GM23338 (cell line): ENCODE data around the gene MAGI1. TPM values are rescaled to one million over a fixed set of nuclear protein-coding genes. Genes with fewer than 3 reads are reported as not detected.

Experiments used
- ATAC-seq: fragments of 200-7000 bp; cut with Tn5 transposase; 3 replicates; pipeline ENCODE4 v1.9.1; 2020
- DNase-seq: peaks from one replicate; pipeline ENCODE4 v3.0.0-alpha.2; 2015; ENCODE audit warnings: low spot score
- H2AFZ ChIP-seq: fragments of 200-600 bp; sonication (generic); 2 replicates; pipeline ENCODE4 v1.8.0; 2016; ENCODE audit warnings: antibody characterized with exemption, mild to moderate bottlenecking, moderate library complexity
- H3F3A ChIP-seq: fragments of 200-600 bp; sonication (generic); replicated peaks from 2 replicates; pipeline ENCODE4 v1.8.0; 2017; ENCODE audit warnings: antibody characterized with exemption, mixed run types, low read depth
- H3K27ac ChIP-seq: fragments of 200-600 bp; sonication (generic); 2 replicates; pipeline ENCODE4 v1.6.1; 2016; ENCODE audit warnings: low read depth
- H3K27me3 ChIP-seq: fragments of 200-600 bp; sonication (generic); 2 replicates; pipeline ENCODE4 v1.8.0; 2016; ENCODE audit warnings: mild to moderate bottlenecking, mixed run types, moderate library complexity; ENCODE audit not compliant: insufficient read depth
- H3K36me3 ChIP-seq: fragments of 200-600 bp; sonication (generic); 2 replicates; pipeline ENCODE4 v1.8.0; 2016; ENCODE audit warnings: mild to moderate bottlenecking; ENCODE audit not compliant: insufficient read depth
- H3K4me1 ChIP-seq: fragments of 200-600 bp; sonication (generic); 2 replicates; pipeline ENCODE4 v1.8.0; 2016; ENCODE audit warnings: mild to moderate bottlenecking, moderate library complexity; ENCODE audit not compliant: insufficient read depth
- H3K4me2 ChIP-seq: fragments of 200-600 bp; sonication (generic); 2 replicates; pipeline ENCODE4 v1.7.1; 2017; ENCODE audit warnings: mixed run types
- H3K4me3 ChIP-seq: fragments of 200-600 bp; sonication (generic); 2 replicates; pipeline ENCODE4 v1.6.1; 2016; ENCODE audit warnings: mixed run types
- H3K79me2 ChIP-seq: fragments of 200-600 bp; sonication (generic); replicated peaks from 2 replicates; pipeline ENCODE4 v1.8.0; 2017; ENCODE audit warnings: mild to moderate bottlenecking; ENCODE audit not compliant: insufficient read depth
- H3K9me2 ChIP-seq: fragments of 200-600 bp; sonication (generic); 2 replicates; pipeline ENCODE4 v1.8.0; 2017; ENCODE audit not compliant: insufficient read depth
- H4K20me1 ChIP-seq: fragments of 200-600 bp; sonication (generic); replicated peaks from 2 replicates; pipeline ENCODE4 v1.8.0; 2017; ENCODE audit warnings: mild to moderate bottlenecking; ENCODE audit not compliant: insufficient read depth
- H3K27ac Mint-ChIP-seq: 2 replicates; pipeline ENCODE4 v1.8.0; 2020; ENCODE audit warnings: inconsistent platforms, mild to moderate bottlenecking, moderate library complexity, mixed read lengths
- H3K27me3 Mint-ChIP-seq: 3 replicates; pipeline ENCODE4 v1.8.0; 2022; ENCODE audit warnings: low read depth, mild to moderate bottlenecking, moderate library complexity, mixed read lengths, inconsistent platforms; ENCODE audit not compliant: insufficient read depth, poor library complexity
- H3K36me3 Mint-ChIP-seq: 3 replicates; pipeline ENCODE4 v1.8.0; 2021; ENCODE audit warnings: low read depth, mild to moderate bottlenecking, inconsistent platforms, moderate library complexity, mixed read lengths
- H3K4me1 Mint-ChIP-seq: 3 replicates; pipeline ENCODE4 v1.8.0; 2020; ENCODE audit warnings: mild to moderate bottlenecking, inconsistent platforms, mixed read lengths
- H3K4me3 Mint-ChIP-seq: 3 replicates; pipeline ENCODE4 v1.8.0; 2021; ENCODE audit warnings: moderate library complexity, mild to moderate bottlenecking, inconsistent platforms, mixed read lengths
- H3K9me3 Mint-ChIP-seq: 3 replicates; pipeline ENCODE4 v1.8.0; 2020; ENCODE audit warnings: moderate library complexity, mild to moderate bottlenecking, inconsistent platforms, mixed read lengths
- CREB1 ChIP-seq: fragments of 250-450 bp; sonication (Bioruptor Pico); IDR thresholded peaks from 2 replicates; pipeline ENCODE4 v1.5.0; 2020; ENCODE audit warnings: low read depth, mild to moderate bottlenecking, moderate library complexity
- CTCF ChIP-seq, 2 experiments: fragments of 200-600 bp in 1 of 2; sonication (generic) in 1 of 2; conservative IDR thresholded peaks; 2 replicates each; pipeline versions ENCODE4 v1.5.1 to v1.6.1; 2016 to 2017; ENCODE audit warnings: antibody characterized with exemption in 2 of 2, low read depth in 2 of 2, mild to moderate bottlenecking in 2 of 2, moderate library complexity in 1 of 2
- EZH2 ChIP-seq: fragments of 200-600 bp; sonication (generic); IDR thresholded peaks from one replicate; pipeline ENCODE4 v1.8.0; 2017; ENCODE audit warnings: antibody characterized with exemption, mild to moderate bottlenecking, low read depth; ENCODE audit not compliant: unreplicated experiment
- EZH2phosphoT487 ChIP-seq: fragments of 200-600 bp; sonication (generic); IDR thresholded peaks from one replicate; pipeline ENCODE4 v1.8.1; 2018; ENCODE audit warnings: antibody characterized with exemption; ENCODE audit not compliant: unreplicated experiment
- JUNB ChIP-seq: IDR thresholded peaks from one replicate; pipeline ENCODE4 v1.6.1; 2016; ENCODE audit warnings: antibody characterized with exemption; ENCODE audit not compliant: unreplicated experiment
- NANOG ChIP-seq: IDR thresholded peaks from 2 replicates; pipeline ENCODE4 v1.6.1; 2016; ENCODE audit warnings: antibody characterized with exemption, borderline replicate concordance
- POLR2AphosphoS5 ChIP-seq: IDR thresholded peaks from 2 replicates; pipeline ENCODE4 v1.6.1; 2016; ENCODE audit warnings: antibody characterized with exemption, low read depth
- STAT1 ChIP-seq: IDR thresholded peaks from one replicate; pipeline ENCODE4 v1.6.1; 2016; ENCODE audit warnings: antibody characterized with exemption; ENCODE audit not compliant: unreplicated experiment
- ZNF114 ChIP-seq: fragments of 250-450 bp; sonication (Bioruptor Pico); IDR thresholded peaks from 2 replicates; pipeline ENCODE4 v1.5.0; 2020; ENCODE audit warnings: mild to moderate bottlenecking, moderate library complexity
- ZNF331 ChIP-seq: fragments of 250-450 bp; sonication (Bioruptor Pico); IDR thresholded peaks from 2 replicates; pipeline ENCODE4 v1.5.0; 2020; ENCODE audit warnings: low read depth, mild to moderate bottlenecking, moderate library complexity
- polyA plus RNA-seq: library from polyadenylated mRNA; unstranded; fragments of >200 nt; fragmentation: Nextera tagmentation; extraction: Ambion mirVana; gene quantifications from 2 replicates; pipeline ENCODE4 v1.2.1, GENCODE V29; 2016
- total RNA-seq: library from RNA; depleted of rRNA; stranded (reverse); fragments of >200 nt; shearing (Covaris generic); gene quantifications from 2 replicates; pipeline ENCODE4 v1.2.3, GENCODE V29; 2014
- TF ChIP-seq, protein P1 (sequence below): IDR thresholded peaks from 2 replicates; pipeline ENCODE4 v1.6.1; 2016; ENCODE audit warnings: antibody characterized with exemption
- TF ChIP-seq, protein P2 (sequence below): fragments of 250-450 bp; sonication (Bioruptor Pico); IDR thresholded peaks from 2 replicates; pipeline ENCODE4 v1.5.0; 2020; ENCODE audit warnings: mild to moderate bottlenecking, moderate library complexity
- TF ChIP-seq, protein P3 (sequence below): IDR thresholded peaks from one replicate; pipeline ENCODE4 v1.6.1; 2018; ENCODE audit warnings: antibody characterized with exemption; ENCODE audit not compliant: unreplicated experiment

MAGI1 gene
- total and polyA plus RNA-seq, 2 experiments from 2014 or later: 27.4 to 71.2 TPM

DNA sequence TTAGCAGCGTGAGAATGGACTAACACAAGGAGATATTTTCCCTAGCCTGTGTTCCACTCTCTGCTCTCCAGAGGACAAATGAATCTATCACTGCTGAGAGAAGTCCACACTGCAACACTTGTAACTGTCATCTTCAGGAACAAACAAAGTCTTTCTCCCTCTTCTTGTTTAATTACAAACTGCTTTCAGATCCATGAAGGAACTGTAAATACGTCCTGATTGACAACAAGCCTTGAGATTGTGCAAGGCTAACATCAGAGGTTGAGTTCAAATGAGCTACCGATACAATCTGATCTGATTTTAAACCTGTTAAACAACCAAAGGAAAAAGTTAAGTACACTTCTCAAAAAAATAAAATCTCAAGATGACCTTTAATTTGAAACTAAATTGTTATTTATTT is 712.1 kb downstream of the MAGI1 start:
- DNase-seq (no peak), ATAC-seq (no peak)
- H3K4me1 ChIP-seq: no peaks in the 10 kb centered on the region
- H4K20me1 ChIP-seq: no peaks in the 10 kb centered on the region
- no peak overlapping the region for H3K4me3 ChIP-seq
- TF ChIP-seq EZH2phosphoT487: no peak
- TF ChIP-seq ZNF114 (CRISPR knock-in tag): no peak
- no peak for TF ChIP-seq POLR2AphosphoS5
- TF ChIP-seq EZH2: no peak
- TF ChIP-seq, protein P1, sequence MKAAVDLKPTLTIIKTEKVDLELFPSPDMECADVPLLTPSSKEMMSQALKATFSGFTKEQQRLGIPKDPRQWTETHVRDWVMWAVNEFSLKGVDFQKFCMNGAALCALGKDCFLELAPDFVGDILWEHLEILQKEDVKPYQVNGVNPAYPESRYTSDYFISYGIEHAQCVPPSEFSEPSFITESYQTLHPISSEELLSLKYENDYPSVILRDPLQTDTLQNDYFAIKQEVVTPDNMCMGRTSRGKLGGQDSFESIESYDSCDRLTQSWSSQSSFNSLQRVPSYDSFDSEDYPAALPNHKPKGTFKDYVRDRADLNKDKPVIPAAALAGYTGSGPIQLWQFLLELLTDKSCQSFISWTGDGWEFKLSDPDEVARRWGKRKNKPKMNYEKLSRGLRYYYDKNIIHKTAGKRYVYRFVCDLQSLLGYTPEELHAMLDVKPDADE: no peak
- no peak for TF ChIP-seq JUNB
- TF ChIP-seq ZNF331 (CRISPR knock-in tag): no peak
- TF ChIP-seq, protein P2, sequence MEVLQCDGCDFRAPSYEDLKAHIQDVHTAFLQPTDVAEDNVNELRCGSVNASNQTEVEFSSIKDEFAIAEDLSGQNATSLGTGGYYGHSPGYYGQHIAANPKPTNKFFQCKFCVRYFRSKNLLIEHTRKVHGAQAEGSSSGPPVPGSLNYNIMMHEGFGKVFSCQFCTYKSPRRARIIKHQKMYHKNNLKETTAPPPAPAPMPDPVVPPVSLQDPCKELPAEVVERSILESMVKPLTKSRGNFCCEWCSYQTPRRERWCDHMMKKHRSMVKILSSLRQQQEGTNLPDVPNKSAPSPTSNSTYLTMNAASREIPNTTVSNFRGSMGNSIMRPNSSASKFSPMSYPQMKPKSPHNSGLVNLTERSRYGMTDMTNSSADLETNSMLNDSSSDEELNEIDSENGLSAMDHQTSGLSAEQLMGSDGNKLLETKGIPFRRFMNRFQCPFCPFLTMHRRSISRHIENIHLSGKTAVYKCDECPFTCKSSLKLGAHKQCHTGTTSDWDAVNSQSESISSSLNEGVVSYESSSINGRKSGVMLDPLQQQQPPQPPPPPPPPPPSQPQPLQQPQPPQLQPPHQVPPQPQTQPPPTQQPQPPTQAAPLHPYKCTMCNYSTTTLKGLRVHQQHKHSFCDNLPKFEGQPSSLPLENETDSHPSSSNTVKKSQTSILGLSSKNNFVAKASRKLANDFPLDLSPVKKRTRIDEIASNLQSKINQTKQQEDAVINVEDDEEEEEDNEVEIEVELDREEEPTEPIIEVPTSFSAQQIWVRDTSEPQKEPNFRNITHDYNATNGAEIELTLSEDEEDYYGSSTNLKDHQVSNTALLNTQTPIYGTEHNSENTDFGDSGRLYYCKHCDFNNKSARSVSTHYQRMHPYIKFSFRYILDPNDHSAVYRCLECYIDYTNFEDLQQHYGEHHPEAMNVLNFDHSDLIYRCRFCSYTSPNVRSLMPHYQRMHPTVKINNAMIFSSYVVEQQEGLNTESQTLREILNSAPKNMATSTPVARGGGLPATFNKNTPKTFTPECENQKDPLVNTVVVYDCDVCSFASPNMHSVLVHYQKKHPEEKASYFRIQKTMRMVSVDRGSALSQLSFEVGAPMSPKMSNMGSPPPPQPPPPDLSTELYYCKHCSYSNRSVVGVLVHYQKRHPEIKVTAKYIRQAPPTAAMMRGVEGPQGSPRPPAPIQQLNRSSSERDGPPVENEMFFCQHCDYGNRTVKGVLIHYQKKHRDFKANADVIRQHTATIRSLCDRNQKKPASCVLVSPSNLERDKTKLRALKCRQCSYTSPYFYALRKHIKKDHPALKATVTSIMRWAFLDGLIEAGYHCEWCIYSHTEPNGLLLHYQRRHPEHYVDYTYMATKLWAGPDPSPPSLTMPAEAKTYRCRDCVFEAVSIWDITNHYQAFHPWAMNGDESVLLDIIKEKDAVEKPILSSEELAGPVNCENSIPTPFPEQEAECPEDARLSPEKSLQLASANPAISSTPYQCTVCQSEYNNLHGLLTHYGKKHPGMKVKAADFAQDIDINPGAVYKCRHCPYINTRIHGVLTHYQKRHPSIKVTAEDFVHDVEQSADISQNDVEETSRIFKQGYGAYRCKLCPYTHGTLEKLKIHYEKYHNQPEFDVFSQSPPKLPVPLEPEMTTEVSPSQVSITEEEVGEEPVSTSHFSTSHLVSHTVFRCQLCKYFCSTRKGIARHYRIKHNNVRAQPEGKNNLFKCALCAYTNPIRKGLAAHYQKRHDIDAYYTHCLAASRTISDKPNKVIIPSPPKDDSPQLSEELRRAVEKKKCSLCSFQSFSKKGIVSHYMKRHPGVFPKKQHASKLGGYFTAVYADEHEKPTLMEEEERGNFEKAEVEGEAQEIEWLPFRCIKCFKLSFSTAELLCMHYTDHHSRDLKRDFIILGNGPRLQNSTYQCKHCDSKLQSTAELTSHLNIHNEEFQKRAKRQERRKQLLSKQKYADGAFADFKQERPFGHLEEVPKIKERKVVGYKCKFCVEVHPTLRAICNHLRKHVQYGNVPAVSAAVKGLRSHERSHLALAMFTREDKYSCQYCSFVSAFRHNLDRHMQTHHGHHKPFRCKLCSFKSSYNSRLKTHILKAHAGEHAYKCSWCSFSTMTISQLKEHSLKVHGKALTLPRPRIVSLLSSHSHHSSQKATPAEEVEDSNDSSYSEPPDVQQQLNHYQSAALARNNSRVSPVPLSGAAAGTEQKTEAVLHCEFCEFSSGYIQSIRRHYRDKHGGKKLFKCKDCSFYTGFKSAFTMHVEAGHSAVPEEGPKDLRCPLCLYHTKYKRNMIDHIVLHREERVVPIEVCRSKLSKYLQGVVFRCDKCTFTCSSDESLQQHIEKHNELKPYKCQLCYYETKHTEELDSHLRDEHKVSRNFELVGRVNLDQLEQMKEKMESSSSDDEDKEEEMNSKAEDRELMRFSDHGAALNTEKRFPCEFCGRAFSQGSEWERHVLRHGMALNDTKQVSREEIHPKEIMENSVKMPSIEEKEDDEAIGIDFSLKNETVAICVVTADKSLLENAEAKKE: no peak
- no peak for TF ChIP-seq CTCF (conservative IDR thresholded peaks at IDR 0.05; ENCODE audit: low read depth in 2 of 2)
- TF ChIP-seq, protein P3, sequence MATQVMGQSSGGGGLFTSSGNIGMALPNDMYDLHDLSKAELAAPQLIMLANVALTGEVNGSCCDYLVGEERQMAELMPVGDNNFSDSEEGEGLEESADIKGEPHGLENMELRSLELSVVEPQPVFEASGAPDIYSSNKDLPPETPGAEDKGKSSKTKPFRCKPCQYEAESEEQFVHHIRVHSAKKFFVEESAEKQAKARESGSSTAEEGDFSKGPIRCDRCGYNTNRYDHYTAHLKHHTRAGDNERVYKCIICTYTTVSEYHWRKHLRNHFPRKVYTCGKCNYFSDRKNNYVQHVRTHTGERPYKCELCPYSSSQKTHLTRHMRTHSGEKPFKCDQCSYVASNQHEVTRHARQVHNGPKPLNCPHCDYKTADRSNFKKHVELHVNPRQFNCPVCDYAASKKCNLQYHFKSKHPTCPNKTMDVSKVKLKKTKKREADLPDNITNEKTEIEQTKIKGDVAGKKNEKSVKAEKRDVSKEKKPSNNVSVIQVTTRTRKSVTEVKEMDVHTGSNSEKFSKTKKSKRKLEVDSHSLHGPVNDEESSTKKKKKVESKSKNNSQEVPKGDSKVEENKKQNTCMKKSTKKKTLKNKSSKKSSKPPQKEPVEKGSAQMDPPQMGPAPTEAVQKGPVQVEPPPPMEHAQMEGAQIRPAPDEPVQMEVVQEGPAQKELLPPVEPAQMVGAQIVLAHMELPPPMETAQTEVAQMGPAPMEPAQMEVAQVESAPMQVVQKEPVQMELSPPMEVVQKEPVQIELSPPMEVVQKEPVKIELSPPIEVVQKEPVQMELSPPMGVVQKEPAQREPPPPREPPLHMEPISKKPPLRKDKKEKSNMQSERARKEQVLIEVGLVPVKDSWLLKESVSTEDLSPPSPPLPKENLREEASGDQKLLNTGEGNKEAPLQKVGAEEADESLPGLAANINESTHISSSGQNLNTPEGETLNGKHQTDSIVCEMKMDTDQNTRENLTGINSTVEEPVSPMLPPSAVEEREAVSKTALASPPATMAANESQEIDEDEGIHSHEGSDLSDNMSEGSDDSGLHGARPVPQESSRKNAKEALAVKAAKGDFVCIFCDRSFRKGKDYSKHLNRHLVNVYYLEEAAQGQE: no peak
- TF ChIP-seq CREB1 (CRISPR knock-in tag): no peak
- TF ChIP-seq STAT1: no peak
- TF ChIP-seq NANOG: no peak
- no peak overlapping the region for H3K4me2 ChIP-seq
- H3K79me2 ChIP-seq: no peaks in the 10 kb centered on the region
- no peaks in the 10 kb centered on the region for H3K27me3 ChIP-seq
- Mint-ChIP-seq H3K4me3 (no peak overlapping the region), H3K36me3 (no peaks in the 10 kb centered on the region), H3K4me1 (no peaks in the 10 kb centered on the region), H3K27me3 (no peaks in the 10 kb centered on the region), H3K27ac (no peak overlapping the region), H3K9me3 (no peaks in the 10 kb centered on the region)
- no peak overlapping the region for H3K27ac ChIP-seq
- peaks cover 5% of the 10 kb centered on the region; the same call in 1 of the 2 replicates for H3K9me2 ChIP-seq
- H3F3A ChIP-seq: no peaks in the 10 kb centered on the region
- no peak overlapping the region for H2AFZ ChIP-seq
- H3K36me3 ChIP-seq: no peaks in the 10 kb centered on the region
